NCI-H1436 treated with DMSO at 0.1 percent for 48 hours (cell line): ENCODE measurements around the gene GPR156.

ENCODE experiments used
- DNase-seq: peaks from one replicate; lab custom pipeline; 2025; lab: John Stamatoyannopoulos, UW

GPR156 gene

GRCh38 chr3:120119846-120120510 is 165.0 kb downstream of the GPR156 start:
- no peak for DNase-seq
